ENCODE measurements around the gene RAI2.

GRCh38 chrX:17878028-17878670, 17.1 kb upstream of the RAI2 start:
- TF ChIP-seq, protein P1, sequence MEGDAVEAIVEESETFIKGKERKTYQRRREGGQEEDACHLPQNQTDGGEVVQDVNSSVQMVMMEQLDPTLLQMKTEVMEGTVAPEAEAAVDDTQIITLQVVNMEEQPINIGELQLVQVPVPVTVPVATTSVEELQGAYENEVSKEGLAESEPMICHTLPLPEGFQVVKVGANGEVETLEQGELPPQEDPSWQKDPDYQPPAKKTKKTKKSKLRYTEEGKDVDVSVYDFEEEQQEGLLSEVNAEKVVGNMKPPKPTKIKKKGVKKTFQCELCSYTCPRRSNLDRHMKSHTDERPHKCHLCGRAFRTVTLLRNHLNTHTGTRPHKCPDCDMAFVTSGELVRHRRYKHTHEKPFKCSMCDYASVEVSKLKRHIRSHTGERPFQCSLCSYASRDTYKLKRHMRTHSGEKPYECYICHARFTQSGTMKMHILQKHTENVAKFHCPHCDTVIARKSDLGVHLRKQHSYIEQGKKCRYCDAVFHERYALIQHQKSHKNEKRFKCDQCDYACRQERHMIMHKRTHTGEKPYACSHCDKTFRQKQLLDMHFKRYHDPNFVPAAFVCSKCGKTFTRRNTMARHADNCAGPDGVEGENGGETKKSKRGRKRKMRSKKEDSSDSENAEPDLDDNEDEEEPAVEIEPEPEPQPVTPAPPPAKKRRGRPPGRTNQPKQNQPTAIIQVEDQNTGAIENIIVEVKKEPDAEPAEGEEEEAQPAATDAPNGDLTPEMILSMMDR (IDR thresholded peaks at IDR 0.05): no peak
- TF ChIP-seq POLR2A (IDR thresholded peaks at IDR 0.05): no peak

All from uterus (tissue), 2 donors.